BLaER1 (cell line): ENCODE data around the gene AP3S2.
"Not testable (repeated sequence)": the region's sequence is repeated elsewhere in the genome, so short reads cannot be mapped to it uniquely, and the experiment has no call there.

Experiments used
- H3K27ac ChIP-seq: shearing (Covaris generic); formaldehyde crosslinking; 2 replicates; pipeline ENCODE4 v1.8.1; 2022
- H3K27me3 ChIP-seq: shearing (Covaris generic); formaldehyde crosslinking; 2 replicates; pipeline ENCODE4 v1.8.1; 2022
- H3K36me3 ChIP-seq: shearing (Covaris generic); formaldehyde crosslinking; 2 replicates; pipeline ENCODE4 v1.8.1; 2022
- H3K4me1 ChIP-seq: shearing (Covaris generic); formaldehyde crosslinking; 2 replicates; pipeline ENCODE4 v1.8.1; 2022
- H3K4me2 ChIP-seq: shearing (Covaris generic); formaldehyde crosslinking; 2 replicates; pipeline ENCODE4 v1.8.1; 2022
- H3K4me3 ChIP-seq: shearing (Covaris generic); formaldehyde crosslinking; 2 replicates; pipeline ENCODE4 v1.8.1; 2022
- H3K9ac ChIP-seq: shearing (Covaris generic); formaldehyde crosslinking; 2 replicates; pipeline ENCODE4 v1.8.1; 2022
- H3K9me3 ChIP-seq: shearing (Covaris generic); formaldehyde crosslinking; 2 replicates; pipeline ENCODE4 v1.8.1; 2022
- H4K20me1 ChIP-seq: shearing (Covaris generic); formaldehyde crosslinking; 2 replicates; pipeline ENCODE4 v1.8.1; 2022
- Cebpa-rat ChIP-seq: shearing (Covaris generic); IDR thresholded peaks from 2 replicates; pipeline ENCODE4 v1.8.1; 2022

AP3S2 gene

GRCh38 chr15:89893696-89894447, at the start of gene AP3S2:
Gene AP3S2 (minus strand): TSS chr15:89893994. CDS start chr15:89893949, 45 bp downstream.
- Histone ChIP-seq H3K4me1 (peaks cover 28% of the 10 kb centered on the region), H3K27ac (peak within 1 kb of the TSS; percentile 88), H3K4me3 (peak within 1 kb of the TSS; percentile 92), H3K36me3 (peaks cover 2% of the 10 kb centered on the region), H3K27me3 (no peaks in the 10 kb centered on the region), H3K4me2 (peak within 1 kb of the TSS; percentile 91), H3K9ac (peak within 1 kb of the TSS; percentile 93), H3K9me3 (no peaks in the 10 kb centered on the region), H4K20me1 (no peaks in the 10 kb centered on the region)
- no peak for TF ChIP-seq Cebpa-rat

GRCh38 chr15:89939910-89940309, 46.1 kb upstream of the AP3S2 start:
- H3K27ac ChIP-seq = no peak overlapping the region
- H3K4me1 ChIP-seq = peaks cover 18% of the 10 kb centered on the region
- no peaks in the 10 kb centered on the region for H4K20me1 ChIP-seq
- no peaks in the 10 kb centered on the region for H3K27me3 ChIP-seq
- H3K36me3 ChIP-seq = no peaks in the 10 kb centered on the region
- H3K9me3 ChIP-seq = no peaks in the 10 kb centered on the region
- H3K9ac ChIP-seq = no peak overlapping the region
- H3K4me3 ChIP-seq = no peak overlapping the region
- no peak for TF ChIP-seq Cebpa-rat
- H3K4me2 ChIP-seq = no peak overlapping the region

GRCh38 chr15:89939377-89939776, 45.6 kb upstream of the AP3S2 start:
- H3K4me1 ChIP-seq = peaks cover 18% of the 10 kb centered on the region
- H3K9ac ChIP-seq, H3K4me2 ChIP-seq, H3K4me3 ChIP-seq, H3K36me3 ChIP-seq, H3K27me3 ChIP-seq, H3K27ac ChIP-seq, H4K20me1 ChIP-seq, H3K9me3 ChIP-seq: not testable (repeated sequence)

GRCh38 chr15:89937365-89938350, 43.9 kb upstream of the AP3S2 start:
- Histone ChIP-seq H3K4me3 (no peak overlapping the region), H3K27ac (no peak overlapping the region), H3K4me2 (no peak overlapping the region), H4K20me1 (no peaks in the 10 kb centered on the region), H3K36me3 (no peaks in the 10 kb centered on the region), H3K27me3 (no peaks in the 10 kb centered on the region), H3K9me3 (no peaks in the 10 kb centered on the region), H3K9ac (no peak overlapping the region), H3K4me1 (peaks cover 18% of the 10 kb centered on the region)
- no peak for TF ChIP-seq Cebpa-rat

- Histone ChIP-seq H3K4me1 (peaks cover 18% of the 10 kb centered on the region), H3K9ac (no peak overlapping the region), H3K36me3 (no peaks in the 10 kb centered on the region), H3K4me2 (peak overlapping the region; percentile 70), H4K20me1 (no peaks in the 10 kb centered on the region), H3K9me3 (no peaks in the 10 kb centered on the region), H3K27ac (no peak overlapping the region), H3K27me3 (no peaks in the 10 kb centered on the region), H3K4me3 (no peak overlapping the region)
- no peak for TF ChIP-seq Cebpa-rat
Observed at GRCh38 chr15:89936786-89937265, 43.0 kb upstream of the AP3S2 start.

GRCh38 chr15:89936051-89936785, 42.4 kb upstream of the AP3S2 start:
- Histone ChIP-seq H3K4me2 (peak overlapping the region; percentile 70), H3K9me3 (no peaks in the 10 kb centered on the region), H3K36me3 (no peaks in the 10 kb centered on the region), H3K4me1 (peaks cover 18% of the 10 kb centered on the region), H3K27me3 (no peaks in the 10 kb centered on the region), H4K20me1 (no peaks in the 10 kb centered on the region), H3K9ac (no peak overlapping the region), H3K27ac (no peak overlapping the region), H3K4me3 (no peak overlapping the region)
- TF ChIP-seq Cebpa-rat = no peak

- no peak overlapping the region for H3K27ac ChIP-seq
- H3K4me2 ChIP-seq = no peak overlapping the region
- no peak for TF ChIP-seq Cebpa-rat
- no peaks in the 10 kb centered on the region for H3K36me3 ChIP-seq
- no peaks in the 10 kb centered on the region for H3K9me3 ChIP-seq
- H3K4me3 ChIP-seq = no peak overlapping the region
- H4K20me1 ChIP-seq = no peaks in the 10 kb centered on the region
- H3K27me3 ChIP-seq = no peaks in the 10 kb centered on the region
- H3K9ac ChIP-seq = no peak overlapping the region
- H3K4me1 ChIP-seq = peaks cover 18% of the 10 kb centered on the region
Observed at GRCh38 chr15:89932880-89933279, 39.1 kb upstream of the AP3S2 start.

- Histone ChIP-seq H3K27me3 (no peaks in the 10 kb centered on the region), H3K36me3 (no peaks in the 10 kb centered on the region), H3K4me2 (no peak overlapping the region), H3K4me1 (no peaks in the 10 kb centered on the region), H3K9me3 (no peaks in the 10 kb centered on the region), H3K9ac (no peak overlapping the region), H4K20me1 (no peaks in the 10 kb centered on the region), H3K4me3 (no peak overlapping the region), H3K27ac (no peak overlapping the region)
- TF ChIP-seq Cebpa-rat = no peak
Observed at GRCh38 chr15:89928421-89928820, 34.6 kb upstream of the AP3S2 start.

GRCh38 chr15:89926158-89926557, 32.4 kb upstream of the AP3S2 start:
- Histone ChIP-seq H3K9me3 (no peaks in the 10 kb centered on the region), H3K36me3 (no peaks in the 10 kb centered on the region), H3K27ac (no peak overlapping the region), H3K27me3 (no peaks in the 10 kb centered on the region), H4K20me1 (no peaks in the 10 kb centered on the region), H3K4me3 (no peak overlapping the region), H3K4me1 (no peaks in the 10 kb centered on the region), H3K9ac (no peak overlapping the region), H3K4me2 (no peak overlapping the region)
- no peak for TF ChIP-seq Cebpa-rat
